PC-9 (cell line): Measurements from ENCODE around the gene PEX13.

ENCODE experiments used
- EZH2 ChIP-seq: fragments of 200-600 bp; sonication (generic); IDR thresholded peaks from 2 replicates; pipeline ENCODE4 v1.8.0; 2017; ENCODE audit warnings: antibody characterized with exemption, low read depth
- TF ChIP-seq, protein P1 (sequence below): fragments of 200-600 bp; sonication (generic); conservative IDR thresholded peaks from 2 replicates; pipeline ENCODE4 v1.6.1; 2017; ENCODE audit warnings: mixed run types, antibody characterized with exemption, mild to moderate bottlenecking, moderate library complexity

DNA sequence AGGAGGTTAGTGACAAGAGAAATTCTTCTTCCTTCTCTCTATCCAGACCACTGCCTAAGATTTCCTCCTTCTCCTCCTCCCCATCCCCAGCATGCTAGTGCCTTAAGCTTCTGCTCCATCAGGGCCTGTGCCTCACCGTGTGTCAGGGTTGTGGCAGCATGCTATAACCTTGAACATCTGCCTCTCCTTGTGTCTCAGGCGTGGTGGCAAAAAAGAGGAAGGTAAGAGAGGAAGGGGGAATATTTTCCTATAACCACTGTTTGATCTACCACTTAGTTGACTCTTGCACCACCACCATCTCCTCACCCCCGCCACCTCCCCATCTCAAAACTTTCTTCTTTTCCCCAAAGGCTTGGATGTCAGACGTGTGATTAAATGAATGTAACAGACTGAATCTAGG lies 38.3 kb upstream of the PEX13 start:
- TF ChIP-seq, protein P1, sequence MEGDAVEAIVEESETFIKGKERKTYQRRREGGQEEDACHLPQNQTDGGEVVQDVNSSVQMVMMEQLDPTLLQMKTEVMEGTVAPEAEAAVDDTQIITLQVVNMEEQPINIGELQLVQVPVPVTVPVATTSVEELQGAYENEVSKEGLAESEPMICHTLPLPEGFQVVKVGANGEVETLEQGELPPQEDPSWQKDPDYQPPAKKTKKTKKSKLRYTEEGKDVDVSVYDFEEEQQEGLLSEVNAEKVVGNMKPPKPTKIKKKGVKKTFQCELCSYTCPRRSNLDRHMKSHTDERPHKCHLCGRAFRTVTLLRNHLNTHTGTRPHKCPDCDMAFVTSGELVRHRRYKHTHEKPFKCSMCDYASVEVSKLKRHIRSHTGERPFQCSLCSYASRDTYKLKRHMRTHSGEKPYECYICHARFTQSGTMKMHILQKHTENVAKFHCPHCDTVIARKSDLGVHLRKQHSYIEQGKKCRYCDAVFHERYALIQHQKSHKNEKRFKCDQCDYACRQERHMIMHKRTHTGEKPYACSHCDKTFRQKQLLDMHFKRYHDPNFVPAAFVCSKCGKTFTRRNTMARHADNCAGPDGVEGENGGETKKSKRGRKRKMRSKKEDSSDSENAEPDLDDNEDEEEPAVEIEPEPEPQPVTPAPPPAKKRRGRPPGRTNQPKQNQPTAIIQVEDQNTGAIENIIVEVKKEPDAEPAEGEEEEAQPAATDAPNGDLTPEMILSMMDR = no peak
- TF ChIP-seq EZH2 = no peak
